DND-41 (cell line): ENCODE data around the gene TMEM44.

Source experiments
- CTCF ChIP-seq: IDR thresholded peaks from 2 replicates; pipeline ENCODE4 v1.5.1; 2012; ENCODE audit warnings: borderline replicate concordance, low read length, moderate library complexity, mild to moderate bottlenecking; ENCODE audit not compliant: poor library complexity, severe bottlenecking; ENCODE audit errors: extremely low read depth
- EZH2 ChIP-seq: IDR thresholded peaks from 3 replicates; pipeline ENCODE4 v1.6.1; 2012; ENCODE audit warnings: borderline replicate concordance, low read depth, mild to moderate bottlenecking, moderate library complexity, low read length, inconsistent platforms; ENCODE audit not compliant: severe bottlenecking

DNA sequence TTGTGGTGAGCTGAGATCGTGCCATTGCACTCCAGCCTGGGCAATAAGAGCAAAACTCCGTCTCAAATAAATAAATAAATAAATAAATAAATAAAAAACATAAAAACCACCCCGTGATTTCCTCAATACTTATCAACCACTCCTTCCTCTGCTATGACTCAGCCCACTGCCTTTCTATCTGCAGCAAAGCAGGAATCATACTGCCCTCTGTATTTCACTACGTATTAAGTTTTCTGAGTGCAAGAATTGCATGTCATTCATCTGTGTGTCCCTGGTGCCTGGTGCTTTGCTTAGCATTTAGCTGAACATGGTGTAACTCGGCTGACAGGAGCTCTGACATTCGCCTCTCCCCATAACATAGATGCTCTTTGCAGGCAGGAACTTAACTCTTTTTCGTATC lies 31.6 kb upstream of the TMEM44 start:
- no peak for TF ChIP-seq CTCF
- no peak for TF ChIP-seq EZH2
